ENCODE data around the gene POC1B. TPM values are rescaled to one million over a fixed set of nuclear protein-coding genes. Genes with fewer than 3 reads are reported as not detected.

POC1B gene
- total RNA-seq, 1 experiment from 2014 or later: 25.0 TPM

GRCh38 chr12:89411234-89411633 is 114.6 kb downstream of the POC1B start:
- no peak overlapping the region for H3K9ac ChIP-seq (ENCODE audit: low read length)

GRCh38 chr12:89405626-89406345 is 120.1 kb downstream of the POC1B start:
- DNase-seq: no peak
- Histone ChIP-seq H3K4me3 (ENCODE audit: low read length) (no peak overlapping the region), H3K9ac (ENCODE audit: low read length) (no peak overlapping the region), H3F3A (ENCODE audit: low read length, unreplicated experiment) (no peaks in the 10 kb centered on the region), H3K4me2 (ENCODE audit: low read length) (no peak overlapping the region), H3K27me3 (ENCODE audit: low read length) (no peaks in the 10 kb centered on the region), H3K79me2 (ENCODE audit: low read length) (no peaks in the 10 kb centered on the region), H2AFZ (ENCODE audit: low read length) (no peak overlapping the region), H3K36me3 (ENCODE audit: low read depth, low read length) (no peaks in the 10 kb centered on the region), H3K4me1 (ENCODE audit: insufficient read depth, low read length) (no peaks in the 10 kb centered on the region), H3K27ac (ENCODE audit: low read length) (no peak overlapping the region), H3K9me3 (ENCODE audit: low read length) (no peaks in the 10 kb centered on the region), H4K20me1 (ENCODE audit: low read length) (no peaks in the 10 kb centered on the region), H3K9me2 (replicated peaks; ENCODE audit: low read length) (no peaks in the 10 kb centered on the region)
- TF ChIP-seq EZH2phosphoT487 (IDR thresholded peaks at IDR 0.05; ENCODE audit: borderline replicate concordance, low read length): no peak
- TF ChIP-seq EZH2 (IDR thresholded peaks at IDR 0.05; ENCODE audit: low read length, unreplicated experiment): no peak
- no peak for TF ChIP-seq CTCF (conservative IDR thresholded peaks at IDR 0.05; ENCODE audit: low read depth, low read length)
- ATAC-seq: no peak
- intact Hi-C loops (cut with micrococcal nuclease): no loop called here
- no TSS peak for BruUV-seq (replicated peaks)
- CTCF ChIA-PET: no interaction called here
- POLR2A ChIA-PET (ENCODE audit: unreplicated experiment): no interaction called here

More at GRCh38 chr12:89411234-89411633, 114.6 kb downstream of the POC1B start:
- no peak overlapping the region for H3K27ac ChIP-seq (ENCODE audit: low read length)
- H3K9me2 ChIP-seq (replicated peaks; ENCODE audit: low read length): no peaks in the 10 kb centered on the region
- DNase-seq (no peak), ATAC-seq (no peak)
- ChIA-PET POLR2A (ENCODE audit: unreplicated experiment) (no interaction called here), CTCF (no interaction called here)
- no peaks in the 10 kb centered on the region for H3K36me3 ChIP-seq (ENCODE audit: low read depth, low read length)
- H3K4me3 ChIP-seq (ENCODE audit: low read length): no peak overlapping the region
- H4K20me1 ChIP-seq (ENCODE audit: low read length): no peaks in the 10 kb centered on the region
- no peaks in the 10 kb centered on the region for H3K9me3 ChIP-seq (ENCODE audit: low read length)
- peaks cover 7% of the 10 kb centered on the region for H3K4me1 ChIP-seq (ENCODE audit: insufficient read depth, low read length)
- no peaks in the 10 kb centered on the region for H3K79me2 ChIP-seq (ENCODE audit: low read length)
- H3K27me3 ChIP-seq (ENCODE audit: low read length): no peaks in the 10 kb centered on the region
- H3K4me2 ChIP-seq (ENCODE audit: low read length): no peak overlapping the region
- H2AFZ ChIP-seq (ENCODE audit: low read length): no peak overlapping the region
- BruUV-seq (replicated peaks): no TSS peak
- no peak for TF ChIP-seq EZH2phosphoT487 (IDR thresholded peaks at IDR 0.05; ENCODE audit: borderline replicate concordance, low read length)
- no peak for TF ChIP-seq CTCF (conservative IDR thresholded peaks at IDR 0.05; ENCODE audit: low read depth, low read length)
- TF ChIP-seq EZH2 (IDR thresholded peaks at IDR 0.05; ENCODE audit: low read length, unreplicated experiment): no peak
- intact Hi-C loops (cut with micrococcal nuclease): no loop called here
- H3F3A ChIP-seq (ENCODE audit: low read length, unreplicated experiment): no peaks in the 10 kb centered on the region

GRCh38 chr12:89401433-89402058 is 124.3 kb downstream of the POC1B start:
- TF ChIP-seq EZH2 (IDR thresholded peaks at IDR 0.05; ENCODE audit: low read length, unreplicated experiment) (no peak), CTCF (conservative IDR thresholded peaks at IDR 0.05; ENCODE audit: low read depth, low read length) (no peak)
- intact Hi-C loops (cut with micrococcal nuclease): no loop called here
- Histone ChIP-seq H3K79me2 (ENCODE audit: low read length) (no peaks in the 10 kb centered on the region), H2AFZ (ENCODE audit: low read length) (no peak overlapping the region), H3K9me3 (ENCODE audit: low read length) (no peaks in the 10 kb centered on the region), H3K4me1 (ENCODE audit: insufficient read depth, low read length) (no peaks in the 10 kb centered on the region), H3K9me2 (replicated peaks; ENCODE audit: low read length) (no peaks in the 10 kb centered on the region), H3K36me3 (ENCODE audit: low read depth, low read length) (no peaks in the 10 kb centered on the region), H3K4me3 (ENCODE audit: low read length) (no peak overlapping the region), H3F3A (ENCODE audit: low read length, unreplicated experiment) (no peaks in the 10 kb centered on the region), H3K4me2 (ENCODE audit: low read length) (no peak overlapping the region), H3K27ac (ENCODE audit: low read length) (no peak overlapping the region), H3K9ac (ENCODE audit: low read length) (no peak overlapping the region), H3K27me3 (ENCODE audit: low read length) (no peaks in the 10 kb centered on the region), H4K20me1 (ENCODE audit: low read length) (no peaks in the 10 kb centered on the region)
- CTCF ChIA-PET: interaction anchor here (0.7 kb wide), 1 partner anchor 135 kb away, joined by 4 read pairs; no protein-coding TSS in a partner anchor
- ATAC-seq: no peak
- BruUV-seq (replicated peaks): no TSS peak
- no peak for DNase-seq
- POLR2A ChIA-PET (ENCODE audit: unreplicated experiment): no interaction called here

Measured in PC-3 (cell line).